Activated CD8-positive, alpha-beta T cell treated with anti-CD3 and anti-CD28 coated beads for 36 hours (primary cell): ENCODE results near the gene MTRFR. TPM values are rescaled to one million over a fixed set of nuclear protein-coding genes. Genes with fewer than 3 reads are reported as not detected.

Source experiments
- ATAC-seq: fragments of 200-7000 bp; cut with Tn5 transposase; one replicate; pipeline ENCODE4 v1.10.0; 2021; ENCODE audit warnings: mild to moderate bottlenecking, moderate library complexity
- CTCF ChIA-PET: fragments of 350-600 bp; sonication (Branson Sonifier 250); formaldehyde crosslinking; loops from one replicate; lab custom pipeline; 2021; ENCODE audit warnings: antibody characterized with exemption; lab: Charles Lee
- POLR2A ChIA-PET: fragments of 350-600 bp; sonication (Branson Sonifier 250); formaldehyde crosslinking; loops from one replicate; lab custom pipeline; 2021; ENCODE audit warnings: antibody characterized with exemption; lab: Charles Lee
- DNase-seq: peaks from one replicate; pipeline ENCODE4 v3.0.0-alpha.2; 2020
- H3K27ac Mint-ChIP-seq: one replicate; pipeline ENCODE4 v1.8.0; 2021; ENCODE audit warnings: mild to moderate bottlenecking, mixed read lengths
- H3K27me3 Mint-ChIP-seq: one replicate; pipeline ENCODE4 v1.8.0; 2021; ENCODE audit warnings: mixed read lengths
- H3K36me3 Mint-ChIP-seq: one replicate; pipeline ENCODE4 v1.8.0; 2021; ENCODE audit warnings: low read depth, mixed read lengths
- H3K4me1 Mint-ChIP-seq: one replicate; pipeline ENCODE4 v1.8.0; 2021; ENCODE audit warnings: low read depth, mixed read lengths
- H3K4me3 Mint-ChIP-seq: one replicate; pipeline ENCODE4 v1.8.0; 2021; ENCODE audit warnings: mild to moderate bottlenecking, moderate library complexity, mixed read lengths
- H3K9me3 Mint-ChIP-seq: one replicate; pipeline ENCODE4 v1.8.0; 2021; ENCODE audit warnings: mixed read lengths
- CTCF ChIP-seq: fragments of 200-600 bp; IDR thresholded peaks from one replicate; pipeline ENCODE4 v1.8.0; 2022; ENCODE audit warnings: antibody characterized with exemption, mild to moderate bottlenecking
- intact Hi-C: fragments of 100-400 bp; cut with micrococcal nuclease; formaldehyde crosslinking; loops from one replicate; pipeline ENCODE4 v1.10.0; 2022
- total RNA-seq, 2 experiments: library from RNA; stranded (reverse); gene quantifications; one replicate each; pipeline ENCODE4 v1.2.3, GENCODE V29; 2021

MTRFR gene
- total RNA-seq, 2 experiments from 2014 or later, result 28.1 to 31.0 TPM

GRCh38 chr12:123231931-123232330 is 1.3 kb upstream of the MTRFR start:
- H3K9me3 Mint-ChIP-seq, result no peaks in the 10 kb centered on the region
- no peaks in the 10 kb centered on the region for H3K27me3 Mint-ChIP-seq
- intact Hi-C loops, result loop anchor here (10.0 kb wide), 3 partner anchors 157 to 257 kb away; partner anchors contain the start of gene OGFOD2
- peak overlapping the region; percentile 99 for H3K27ac Mint-ChIP-seq
- peak overlapping the region; percentile 96 for H3K4me3 Mint-ChIP-seq
- TF ChIP-seq CTCF, result no peak
- POLR2A ChIA-PET, result interaction anchor here (0.9 to 3.8 kb wide), 19 partner anchors 8 to 480 kb away, joined by 3 to 61 read pairs (median 6); partner anchors contain the start of genes ABCB9, ATP6V0A2 and OGFOD2
- peaks cover 42% of the 10 kb centered on the region for H3K36me3 Mint-ChIP-seq
- ATAC-seq (no peak), DNase-seq (no peak)
- peaks cover 47% of the 10 kb centered on the region for H3K4me1 Mint-ChIP-seq
- CTCF ChIA-PET, result interaction anchor here (1.5 to 3.0 kb wide), 4 partner anchors 9 to 438 kb away, joined by 5 to 18 read pairs (median 12); no protein-coding TSS in a partner anchor

GRCh38 chr12:123232472-123232806 is 797 bp upstream of the MTRFR start:
- Mint-ChIP-seq H3K27ac (peak overlapping the region; percentile 99), H3K36me3 (peaks cover 42% of the 10 kb centered on the region), H3K4me1 (peaks cover 48% of the 10 kb centered on the region), H3K4me3 (peak overlapping the region; percentile 96), H3K27me3 (no peaks in the 10 kb centered on the region), H3K9me3 (no peaks in the 10 kb centered on the region)
- ATAC-seq, result no peak
- ChIA-PET CTCF (interaction anchor here (1.0 to 3.0 kb wide), 8 partner anchors 9 to 349 kb away, joined by 3 to 18 read pairs (median 10); no protein-coding TSS in a partner anchor), POLR2A (interaction anchor here (0.7 to 3.8 kb wide), 27 partner anchors 8 to 733 kb away, joined by 3 to 61 read pairs (median 4); partner anchors contain the start of genes ABCB9, ATP6V0A2 and OGFOD2)
- no peak for TF ChIP-seq CTCF
- intact Hi-C loops, result loop anchor here (10.0 kb wide), 3 partner anchors 158 to 258 kb away; partner anchors contain the start of gene OGFOD2
- DNase-seq, result no peak

GRCh38 chr12:123233505-123234308 is 471 bp downstream of the MTRFR start:
- H3K27ac Mint-ChIP-seq, result peak overlapping the region; percentile 99

GRCh38 chr12:123237646-123238329 is 4.6 kb downstream of the MTRFR start:
- ChIA-PET POLR2A (interaction anchor here (0.7 to 2.6 kb wide), 16 partner anchors 9 to 348 kb away, joined by 3 to 9 read pairs (median 4); partner anchors contain the start of gene PITPNM2), CTCF (interaction anchor here (0.7 to 5.6 kb wide), 56 partner anchors 12 to 438 kb away, joined by 3 to 92 read pairs (median 4); partner anchors contain the start of genes ABCB9, ARL6IP4, OGFOD2 and PITPNM2)
- intact Hi-C loops, result loop anchor here (10.0 kb wide), 3 partner anchors 163 to 263 kb away; partner anchors contain the start of gene OGFOD2
- peak; percentile 86 for DNase-seq
- Mint-ChIP-seq H3K4me1 (peaks cover 48% of the 10 kb centered on the region), H3K27me3 (no peaks in the 10 kb centered on the region), H3K36me3 (peaks cover 57% of the 10 kb centered on the region), H3K4me3 (peak overlapping the region; percentile 30), H3K9me3 (no peaks in the 10 kb centered on the region), H3K27ac (peak overlapping the region; percentile 75)
- ATAC-seq, result peak; percentile 6
- peak; percentile 90 for TF ChIP-seq CTCF

More at GRCh38 chr12:123233505-123234308, 471 bp downstream of the MTRFR start:
- Mint-ChIP-seq H3K36me3 (peaks cover 44% of the 10 kb centered on the region), H3K27me3 (no peaks in the 10 kb centered on the region), H3K4me3 (peak overlapping the region; percentile 96), H3K4me1 (peaks cover 50% of the 10 kb centered on the region), H3K9me3 (no peaks in the 10 kb centered on the region)
- intact Hi-C loops, result loop anchor here (10.0 kb wide), 3 partner anchors 159 to 259 kb away; partner anchors contain the start of gene OGFOD2
- ChIA-PET CTCF (interaction anchor here (1.0 to 3.0 kb wide), 9 partner anchors 8 to 348 kb away, joined by 3 to 18 read pairs (median 8); no protein-coding TSS in a partner anchor), POLR2A (interaction anchor here (0.6 to 3.8 kb wide), 24 partner anchors 8 to 479 kb away, joined by 3 to 61 read pairs (median 5); partner anchors contain the start of genes ATP6V0A2 and OGFOD2)
- TF ChIP-seq CTCF, result no peak
- peak; percentile 2 for ATAC-seq
- DNase-seq, result peak; percentile 44
